Tibial nerve (tissue), 4 donors: ENCODE measurements around the gene FNDC3B. TPM values are rescaled to one million over a fixed set of nuclear protein-coding genes. Genes with fewer than 3 reads are reported as not detected.

Source experiments
- DNase-seq, 2 donors: peaks; one replicate each; pipeline ENCODE4 v3.0.0-alpha.2; 2019; ENCODE audit warnings: low spot score in 2 of 2
- H3K27ac ChIP-seq, 4 donors: fragments of 200-600 bp; sonication (generic) in 3 of 4; one replicate each; pipeline ENCODE4 v1.5.1; 2017 to 2019; ENCODE audit warnings: mild to moderate bottlenecking in 1 of 4
- H3K27me3 ChIP-seq, 2 donors: fragments of 200-600 bp; sonication (generic) in 1 of 2; one replicate each; pipeline versions ENCODE4 v1.5.1 to v1.6.0; 2017 to 2019
- H3K36me3 ChIP-seq, 3 donors: fragments of 200-600 bp; sonication (generic); one replicate each; pipeline ENCODE4 v1.5.1; 2018 to 2019
- H3K4me1 ChIP-seq, 4 donors: fragments of 200-600 bp; sonication (generic) in 3 of 4; one replicate each; pipeline ENCODE4 v1.5.1; 2017 to 2019
- H3K4me3 ChIP-seq, 4 donors: fragments of 200-600 bp; sonication (generic) in 3 of 4; one replicate each; pipeline ENCODE4 v1.5.1; 2017 to 2019; ENCODE audit warnings: mild to moderate bottlenecking in 1 of 4, moderate library complexity in 1 of 4
- H3K9me3 ChIP-seq, 4 donors: fragments of 200-600 bp; sonication (generic) in 3 of 4; one replicate each; pipeline ENCODE4 v1.5.1; 2017 to 2019
- EP300 ChIP-seq, 2 donors: sonication (generic); formaldehyde crosslinking; IDR thresholded peaks; one replicate each; pipeline ENCODE4 v1.6.1; 2017; ENCODE audit warnings: antibody characterized with exemption in 2 of 2, mild to moderate bottlenecking in 1 of 2
- POLR2A ChIP-seq, 2 donors: fragments of 450-650 bp; IDR thresholded peaks; one replicate each; pipeline ENCODE4 v1.6.1; 2017; ENCODE audit warnings: antibody characterized with exemption in 2 of 2, mild to moderate bottlenecking in 2 of 2, moderate library complexity in 2 of 2
- WGBS, 2 donors: methylation state at CpG; one replicate each; pipeline ENCODE4 v1.1.5; 2018; 5-methylcytosine and 5-hydroxymethylcytosine counted together
- total RNA-seq, 4 donors: library from RNA; depleted of rRNA; stranded (reverse); fragments of >200 nt; gene quantifications; one replicate each; pipeline ENCODE4 v1.1.0, GENCODE V29; 2016
- TF ChIP-seq, protein P1 (sequence below), 5 experiments: fragments of 200-600 bp in 3 of 5; fragments of 450-650 bp in 2 of 5; sonication (generic) in 3 of 5; IDR thresholded peaks; one replicate each; pipeline ENCODE4 v1.5.1; 2016 to 2019; ENCODE audit warnings: antibody characterized with exemption in 5 of 5, mild to moderate bottlenecking in 3 of 5, moderate library complexity in 2 of 5

FNDC3B gene
- total RNA-seq, 4 donors from 2014 or later = 87.5 to 106 (median 95.7) TPM

GRCh38 chr3:172193436-172193835 is 154.1 kb downstream of the FNDC3B start:
- Histone ChIP-seq H3K27ac (no peak overlapping the region), H3K4me3 (no peak overlapping the region), H3K9me3 (no peaks in the 10 kb centered on the region), H3K36me3 (no peaks in the 10 kb centered on the region), H3K4me1 (peaks cover 0 to 39% (median 0%) of the 10 kb centered on the region in 4 donors), H3K27me3 (no peaks in the 10 kb centered on the region)
- no peak for TF ChIP-seq EP300 (IDR thresholded peaks at IDR 0.05)
- no peak for TF ChIP-seq POLR2A (IDR thresholded peaks at IDR 0.05)
- TF ChIP-seq, protein P1, sequence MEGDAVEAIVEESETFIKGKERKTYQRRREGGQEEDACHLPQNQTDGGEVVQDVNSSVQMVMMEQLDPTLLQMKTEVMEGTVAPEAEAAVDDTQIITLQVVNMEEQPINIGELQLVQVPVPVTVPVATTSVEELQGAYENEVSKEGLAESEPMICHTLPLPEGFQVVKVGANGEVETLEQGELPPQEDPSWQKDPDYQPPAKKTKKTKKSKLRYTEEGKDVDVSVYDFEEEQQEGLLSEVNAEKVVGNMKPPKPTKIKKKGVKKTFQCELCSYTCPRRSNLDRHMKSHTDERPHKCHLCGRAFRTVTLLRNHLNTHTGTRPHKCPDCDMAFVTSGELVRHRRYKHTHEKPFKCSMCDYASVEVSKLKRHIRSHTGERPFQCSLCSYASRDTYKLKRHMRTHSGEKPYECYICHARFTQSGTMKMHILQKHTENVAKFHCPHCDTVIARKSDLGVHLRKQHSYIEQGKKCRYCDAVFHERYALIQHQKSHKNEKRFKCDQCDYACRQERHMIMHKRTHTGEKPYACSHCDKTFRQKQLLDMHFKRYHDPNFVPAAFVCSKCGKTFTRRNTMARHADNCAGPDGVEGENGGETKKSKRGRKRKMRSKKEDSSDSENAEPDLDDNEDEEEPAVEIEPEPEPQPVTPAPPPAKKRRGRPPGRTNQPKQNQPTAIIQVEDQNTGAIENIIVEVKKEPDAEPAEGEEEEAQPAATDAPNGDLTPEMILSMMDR (IDR thresholded peaks at IDR 0.05) = no peak
- 79 to 88% methylated on average over 1 of the region's 1 CpG for WGBS, 2 donors
- no peak for DNase-seq

GRCh38 chr3:172194702-172195406 is 155.5 kb downstream of the FNDC3B start:
- Histone ChIP-seq H3K9me3 (no peaks in the 10 kb centered on the region), H3K36me3 (no peaks in the 10 kb centered on the region), H3K27ac (no peak overlapping the region), H3K4me1 (peaks cover 0 to 39% (median 0%) of the 10 kb centered on the region in 4 donors), H3K27me3 (no peaks in the 10 kb centered on the region), H3K4me3 (no peak overlapping the region)
- TF ChIP-seq POLR2A (IDR thresholded peaks at IDR 0.05) = no peak
- 64 to 67% methylated on average over 4 of the region's 4 CpGs for WGBS, 2 donors
- DNase-seq = no peak

DNA sequence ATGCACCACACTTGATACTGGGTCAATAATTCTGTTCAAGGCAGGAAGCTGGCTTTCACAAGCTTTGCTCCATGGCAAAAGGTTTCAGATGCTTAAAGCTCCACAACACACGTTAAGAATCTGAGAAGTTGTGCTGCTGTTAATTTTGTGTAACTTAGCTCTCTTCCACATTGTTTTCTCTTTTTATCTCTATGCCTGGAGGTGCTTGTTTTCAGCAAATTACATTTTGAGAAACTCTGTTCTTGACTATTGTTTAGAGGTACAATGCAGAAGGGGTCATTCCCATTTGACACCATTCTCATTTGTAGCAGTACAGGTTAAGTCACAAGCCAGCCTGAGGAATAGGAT is 156.0 kb downstream of the FNDC3B start:
- no peaks in the 10 kb centered on the region for H3K36me3 ChIP-seq
- WGBS, 2 donors = 32 to 42% methylated on average over 1 of the region's 1 CpG
- TF ChIP-seq, protein P1 (IDR thresholded peaks at IDR 0.05) = no peak
- TF ChIP-seq EP300 (IDR thresholded peaks at IDR 0.05) (no peak), POLR2A (IDR thresholded peaks at IDR 0.05) (no peak)
- no peaks in the 10 kb centered on the region for H3K27me3 ChIP-seq
- DNase-seq = no peak
- no peaks in the 10 kb centered on the region for H3K9me3 ChIP-seq
- no peak overlapping the region for H3K27ac ChIP-seq
- peaks cover 0 to 38% (median 0%) of the 10 kb centered on the region in 4 donors for H3K4me1 ChIP-seq
- no peak overlapping the region for H3K4me3 ChIP-seq

DNA sequence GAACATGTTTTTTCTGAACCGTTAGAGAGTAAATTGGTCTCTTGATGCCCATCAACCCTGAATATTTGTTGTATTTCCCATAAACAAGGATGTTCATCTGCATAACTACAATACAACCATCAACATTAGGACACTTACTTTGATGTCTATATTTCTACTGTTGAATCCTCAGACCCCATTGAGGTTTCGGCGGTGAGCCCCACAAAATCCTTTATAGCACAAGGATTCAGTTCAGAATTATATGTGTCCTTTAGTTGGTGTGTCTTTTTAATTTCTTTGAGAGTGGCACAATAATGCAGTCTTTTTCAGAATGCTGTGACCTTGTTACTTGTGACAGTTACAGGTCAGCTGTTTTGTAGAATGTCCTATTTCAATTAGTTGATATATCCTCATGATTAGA is 158.0 kb downstream of the FNDC3B start:
- H3K4me1 ChIP-seq = peaks cover 0 to 53% (median 15%) of the 10 kb centered on the region in 4 donors
- no peak for TF ChIP-seq POLR2A (IDR thresholded peaks at IDR 0.05)
- TF ChIP-seq EP300 (IDR thresholded peaks at IDR 0.05) = no peak
- TF ChIP-seq, protein P1 (IDR thresholded peaks at IDR 0.05) = no peak
- WGBS, 2 donors = 71 to 78% methylated on average over 3 of the region's 3 CpGs
- H3K4me3 ChIP-seq = no peak overlapping the region
- no peaks in the 10 kb centered on the region for H3K9me3 ChIP-seq
- DNase-seq = no peak
- H3K36me3 ChIP-seq = no peaks in the 10 kb centered on the region
- no peak overlapping the region for H3K27ac ChIP-seq
- H3K27me3 ChIP-seq = no peaks in the 10 kb centered on the region

DNA sequence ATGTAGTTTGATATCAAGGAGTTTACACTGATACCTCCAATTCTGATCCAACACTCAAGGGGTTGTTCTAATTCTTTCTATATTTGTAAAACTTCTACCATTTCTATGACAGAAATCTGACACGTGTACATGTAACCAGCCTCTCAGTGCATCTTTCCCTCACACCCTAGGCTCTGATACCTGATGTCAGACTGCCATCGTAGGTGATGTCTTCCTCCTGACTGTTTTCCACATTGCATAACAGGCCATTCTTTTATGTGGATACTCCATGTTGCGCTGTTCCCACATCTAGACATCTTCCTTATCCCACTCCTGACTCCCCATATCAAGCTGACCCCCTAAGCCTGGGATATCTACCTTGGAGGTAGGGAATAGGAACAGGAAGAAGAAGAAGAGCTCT is 159.1 kb downstream of the FNDC3B start:
- Histone ChIP-seq H3K4me3 (no peak overlapping the region), H3K9me3 (no peaks in the 10 kb centered on the region), H3K36me3 (no peaks in the 10 kb centered on the region), H3K27me3 (no peaks in the 10 kb centered on the region), H3K27ac (no peak overlapping the region), H3K4me1 (peaks cover 0 to 56% (median 24%) of the 10 kb centered on the region in 4 donors)
- no peak for DNase-seq
- WGBS, 2 donors = 95 to 98% methylated on average over 3 of the region's 3 CpGs
- TF ChIP-seq POLR2A (IDR thresholded peaks at IDR 0.05) (no peak), EP300 (IDR thresholded peaks at IDR 0.05) (no peak)
- TF ChIP-seq, protein P1 (IDR thresholded peaks at IDR 0.05) = no peak
